HG02610 (cell line): ENCODE results near the gene ABLIM3.

Experiments
- ATAC-seq: cut with Tn5 transposase; IDR thresholded peaks from one replicate; pipeline ENCODE4 v1.9.1; 2021; ENCODE audit warnings: mild to moderate bottlenecking, moderate library complexity; ENCODE audit not compliant: unreplicated experiment

Gene ABLIM3

DNA sequence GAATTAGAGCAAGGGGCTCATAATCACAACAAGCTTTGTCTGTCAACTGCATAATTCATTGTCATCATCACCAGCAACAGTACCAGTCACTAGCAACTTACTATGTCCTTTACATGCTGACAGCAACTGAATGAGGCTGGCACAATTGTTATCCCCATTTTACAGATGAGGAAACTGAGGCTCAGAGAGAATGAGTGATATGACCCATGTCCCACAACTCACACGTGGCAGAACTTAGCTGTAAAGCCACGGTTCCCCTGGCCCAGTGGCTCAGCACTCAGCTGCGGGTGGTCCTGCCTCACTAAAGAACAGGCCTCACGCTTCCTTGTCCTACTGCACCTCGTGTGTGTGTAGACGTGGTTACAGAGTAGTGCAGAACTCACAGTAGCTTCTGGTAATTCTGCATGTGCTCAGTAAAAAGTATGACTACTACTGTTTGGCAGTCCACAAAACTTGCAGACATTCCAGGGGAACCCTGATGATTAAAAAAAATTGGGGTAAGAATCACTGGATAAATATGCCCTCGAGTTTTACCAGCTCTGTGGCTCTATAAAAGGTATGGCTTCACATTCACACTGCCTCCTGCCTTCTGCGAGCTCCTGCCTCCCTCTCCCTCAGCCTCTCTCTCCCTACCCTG lies 160.6 kb downstream of the ABLIM3 start:
- no peak for ATAC-seq

DNA sequence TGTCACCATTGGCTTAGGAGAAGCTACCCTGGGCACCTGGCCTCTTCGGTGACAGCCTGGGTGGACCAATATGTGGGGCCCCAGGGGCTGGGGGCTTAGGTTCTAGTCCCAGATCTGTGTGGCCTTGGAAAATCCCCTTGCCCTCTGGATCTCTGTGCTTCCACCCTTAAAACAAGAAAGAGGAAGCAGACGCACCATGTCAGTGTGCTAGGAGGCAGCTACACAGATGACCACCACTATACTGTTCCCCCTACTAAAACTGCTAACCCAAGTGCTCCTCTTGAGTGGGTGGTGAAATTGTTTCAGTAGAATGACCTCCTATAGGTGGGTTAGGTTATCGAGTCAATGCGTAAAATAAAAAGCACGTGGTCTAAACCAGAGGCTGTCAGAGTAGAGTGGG lies 161.3 kb downstream of the ABLIM3 start:
- ATAC-seq = no peak

DNA sequence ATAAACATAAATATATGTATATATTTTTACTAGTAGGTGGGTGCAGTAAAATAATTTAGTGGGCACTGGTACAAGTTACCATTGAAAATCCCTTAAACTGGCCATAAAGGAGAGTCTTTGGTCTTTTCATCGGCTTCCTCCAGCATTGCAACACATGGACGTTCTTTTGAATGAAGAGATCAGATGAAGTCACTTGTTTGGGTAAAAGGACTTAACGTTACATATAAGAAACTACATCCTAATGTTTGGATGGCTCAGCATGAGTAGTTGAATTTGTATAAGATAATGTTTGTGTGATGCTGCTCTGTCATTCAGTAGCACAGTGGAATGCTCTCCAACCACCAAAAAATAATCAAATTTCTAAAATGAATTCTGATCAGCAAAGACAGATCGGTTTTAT lies 161.9 kb downstream of the ABLIM3 start:
- ATAC-seq = no peak

DNA sequence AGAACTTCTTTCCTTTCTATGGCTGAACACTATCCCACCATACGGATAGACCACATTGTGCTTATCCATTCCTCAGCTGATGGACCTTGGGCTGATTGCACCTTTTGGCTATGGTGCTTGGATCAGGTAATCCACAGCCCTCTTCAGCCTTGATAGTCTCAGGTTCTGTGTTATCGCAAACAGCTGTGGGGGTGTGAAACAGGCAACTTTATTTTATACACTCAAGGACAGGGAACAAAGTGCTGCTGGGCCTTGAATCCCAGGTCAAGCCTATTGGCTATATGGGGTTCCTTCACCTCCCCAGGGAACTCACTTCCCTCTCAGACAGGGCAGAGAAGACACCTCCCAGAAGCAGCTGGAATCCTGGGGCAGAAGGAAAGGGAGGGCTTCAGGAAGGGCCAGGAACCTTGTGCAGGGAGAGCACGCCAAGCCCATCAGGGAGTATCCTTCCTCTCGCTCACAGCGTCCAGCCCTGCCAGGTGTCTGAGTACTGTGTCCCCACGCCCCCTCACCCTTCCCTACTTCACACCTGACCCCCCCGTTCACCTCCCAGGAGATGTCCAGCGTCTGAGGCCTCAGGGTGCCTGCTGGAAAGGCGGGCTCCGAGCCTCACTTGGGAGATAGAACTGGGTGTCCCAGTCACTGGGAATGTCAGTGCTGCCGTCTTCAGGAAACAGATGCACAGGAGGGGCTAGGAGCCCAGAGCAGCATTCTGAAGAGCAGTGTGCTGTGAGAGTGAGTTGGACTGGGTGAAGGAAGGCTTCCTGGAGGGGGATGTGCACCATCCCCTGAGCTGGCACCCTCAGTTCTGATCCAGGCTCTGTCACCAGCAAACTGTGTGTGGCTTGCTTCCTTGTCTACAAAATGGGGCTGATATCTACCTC lies 163.1 kb downstream of the ABLIM3 start:
- no peak for ATAC-seq

DNA sequence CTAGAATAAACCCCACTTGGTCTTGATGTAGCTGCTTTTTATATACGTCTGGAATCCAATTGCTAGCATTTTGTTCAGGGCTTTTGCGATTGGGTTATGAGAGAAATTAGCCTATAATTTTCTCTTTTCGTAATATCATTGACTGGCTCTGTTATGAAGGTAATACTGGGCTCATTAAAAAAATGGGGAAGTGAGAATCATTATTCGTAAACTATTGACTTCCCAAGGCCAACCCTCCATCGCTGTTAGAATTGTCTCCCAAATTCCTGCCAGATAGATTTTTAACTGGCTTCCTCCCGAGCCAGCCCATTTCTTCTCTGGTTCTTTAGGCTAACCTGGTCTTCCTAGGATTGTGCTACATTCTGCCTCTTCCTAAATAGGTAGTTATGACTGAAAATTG lies 168.1 kb downstream of the ABLIM3 start:
- ATAC-seq = no peak
